HepG2 (cell line): ENCODE data around the gene WDR7. TPM values are rescaled to one million over a fixed set of nuclear protein-coding genes. Genes with fewer than 3 reads are reported as not detected.

ENCODE experiments used
- ATAC-seq: fragments of 200-7000 bp; cut with Tn5 transposase; 3 replicates; pipeline ENCODE4 v1.9.1; 2020; ENCODE audit warnings: mild to moderate bottlenecking, moderate library complexity
- BruUV-seq: library from RNA; stranded (reverse); fragments of 400-500 nt; replicated peaks from 2 replicates; lab custom pipeline; 2021; lab: Mats Ljungman, UMichigan
- CTCF ChIA-PET: fragments of 300-600 bp; formaldehyde crosslinking; extraction: SDS; loops from one replicate; lab custom pipeline; 2021; ENCODE audit warnings: low total read pairs, inconsistent platforms, low intra/inter-chr PET ratio; lab: Yijun Ruan, JAX
- POLR2A ChIA-PET: fragments of 350-600 bp; sonication (Branson Sonifier 250); formaldehyde crosslinking; loops from one replicate; lab custom pipeline; 2020; ENCODE audit warnings: antibody characterized with exemption, inconsistent platforms; lab: Yijun Ruan, JAX
- DNase-seq: peaks from one replicate; pipeline ENCODE4 v3.0.0-alpha.2; 2015; ENCODE audit warnings: low spot score
- FAIRE-seq: peaks from 3 replicates; lab custom pipeline; 2011; peaks lifted over from hg19 to GRCh38; lab: Jason Lieb, UNC
- H2AFZ ChIP-seq: one replicate; pipeline ENCODE4 v1.6.1; 2011; ENCODE audit warnings: low read length, inconsistent platforms
- H3K27ac ChIP-seq: fragments of 300-600 bp; 3 replicates; pipeline ENCODE4 v1.8.0; 2011; ENCODE audit warnings: mixed run types, mild to moderate bottlenecking, mixed read lengths, low read length, inconsistent platforms; ENCODE audit not compliant: insufficient read depth; ENCODE audit errors: extremely low read length
- H3K27me3 ChIP-seq, 2 experiments: fragments of 200-600 bp in 1 of 2; 2 replicates in 1 of 2; 3 replicates in 1 of 2; pipeline versions ENCODE4 v1.6.0 to v1.8.0; 2011; ENCODE audit warnings: low read length in 2 of 2, mild to moderate bottlenecking in 2 of 2, moderate library complexity in 2 of 2, inconsistent platforms in 1 of 2; ENCODE audit not compliant: insufficient read depth in 2 of 2, control insufficient read depth in 1 of 2
- H3K36me3 ChIP-seq, 2 experiments: fragments of 200-600 bp in 1 of 2; replicated peaks in 1 of 2; 2 replicates in 1 of 2; 3 replicates in 1 of 2; pipeline versions ENCODE4 v1.5.1 to v1.8.0; 2011; ENCODE audit warnings: low read length in 2 of 2, inconsistent platforms in 1 of 2; ENCODE audit not compliant: insufficient read depth in 2 of 2, control insufficient read depth in 1 of 2
- H3K4me1 ChIP-seq: 2 replicates; pipeline ENCODE4 v1.5.1; 2012; ENCODE audit warnings: low read length, inconsistent platforms; ENCODE audit not compliant: insufficient read depth
- H3K4me2 ChIP-seq: 2 replicates; pipeline ENCODE4 v1.6.0; 2011; ENCODE audit warnings: low read depth, low read length, inconsistent platforms
- H3K4me3 ChIP-seq, 3 experiments: fragments of 200-600 bp in 1 of 3; sonication (generic), shearing (Covaris generic) in 1 of 3; replicated peaks in 1 of 3; 2 replicates each; pipeline ENCODE4 v1.5.1; 2011 to 2016; ENCODE audit warnings: low read length in 3 of 3, inconsistent platforms in 2 of 3, low read depth in 2 of 3, mild to moderate bottlenecking in 2 of 3, control low read depth in 1 of 3, mixed read lengths in 1 of 3; ENCODE audit not compliant: insufficient read depth in 1 of 3
- H3K79me2 ChIP-seq: one replicate; pipeline ENCODE4 v1.6.1; 2011; ENCODE audit warnings: low read length, inconsistent platforms; ENCODE audit not compliant: insufficient read depth
- H3K9ac ChIP-seq: 2 replicates; pipeline ENCODE4 v1.6.0; 2011; ENCODE audit warnings: mild to moderate bottlenecking, low read depth, low read length, inconsistent platforms; ENCODE audit not compliant: insufficient read depth
- H3K9me3 ChIP-seq: 2 replicates; pipeline ENCODE4 v1.5.1; 2012; ENCODE audit warnings: mild to moderate bottlenecking, low read length
- H4K20me1 ChIP-seq: 2 replicates; pipeline ENCODE4 v1.6.0; 2011; ENCODE audit warnings: inconsistent platforms, mild to moderate bottlenecking, low read length, moderate library complexity; ENCODE audit not compliant: insufficient read depth
- EED ChIP-seq: sonication (generic); formaldehyde crosslinking; IDR thresholded peaks from 2 replicates; pipeline ENCODE4 v1.5.0; 2020; ENCODE audit warnings: mild to moderate bottlenecking, missing genetic modification reagents
- HOXA7 ChIP-seq: sonication (generic); formaldehyde crosslinking; IDR thresholded peaks from 2 replicates; pipeline ENCODE4 v1.8.1; 2022; ENCODE audit warnings: mild to moderate bottlenecking, missing genetic modification reagents, moderate library complexity
- KMT2A ChIP-seq: sonication (generic); formaldehyde crosslinking; IDR thresholded peaks from 2 replicates; pipeline ENCODE4 v1.4.0; 2020; ENCODE audit warnings: missing genetic modification reagents
- MIXL1 ChIP-seq: IDR thresholded peaks from 2 replicates; pipeline ENCODE4 v1.6.1; 2016
- SMARCE1 ChIP-seq: fragments of 450-650 bp; IDR thresholded peaks from 2 replicates; pipeline ENCODE4 v1.6.1; 2017; ENCODE audit warnings: borderline replicate concordance
- SNRNP70 ChIP-seq: fragments of 200-400 bp; formaldehyde crosslinking; IDR thresholded peaks from 2 replicates; pipeline ENCODE4 v1.6.1; 2017; ENCODE audit warnings: mild to moderate bottlenecking, low read depth, low read length, moderate library complexity
- YEATS4 ChIP-seq: sonication (generic); formaldehyde crosslinking; IDR thresholded peaks from 2 replicates; pipeline ENCODE4 v1.4.0; 2020; ENCODE audit warnings: missing genetic modification reagents, borderline replicate concordance
- ZNF337 ChIP-seq: sonication (generic); formaldehyde crosslinking; IDR thresholded peaks from 2 replicates; pipeline ENCODE4 v1.5.1; 2020; ENCODE audit warnings: missing genetic modification reagents, low read depth, mild to moderate bottlenecking, borderline replicate concordance
- ZNF720 ChIP-seq: sonication (generic); formaldehyde crosslinking; IDR thresholded peaks from 2 replicates; pipeline ENCODE4 v1.4.0; 2020; ENCODE audit warnings: missing genetic modification reagents
- WGBS: methylation state at CpG from one replicate; pipeline ENCODE4 v1.1.6; 2017; ENCODE audit warnings: low lambda C conversion rate; 5-methylcytosine and 5-hydroxymethylcytosine counted together
- in situ Hi-C: cut with HindIII; loops from 2 replicates; pipeline ENCODE4 v1.10.0; 2017; ENCODE audit warnings: low pct_unique_long_range_greater_than_20kb; ENCODE audit not compliant: extremely low pct_ligation_motif_present
- intact Hi-C: fragments of 100-400 bp; cut with micrococcal nuclease; formaldehyde crosslinking; loops from one replicate; pipeline ENCODE4 v1.10.0; 2022; ENCODE audit not compliant: unreplicated experiment
- polyA plus RNA-seq, 8 experiments: library from polyadenylated mRNA; depleted of rRNA in 3 of 8; stranded (reverse) in 7 of 8; unstranded in 1 of 8; fragments of >200 nt; fragmentation: Illumina TruSeq in 4 of 8; extraction: Trizol in 4 of 8; gene quantifications; 2 replicates each; pipeline versions ENCODE4 v1.2.1 to v1.2.3, GENCODE V29; 2011 to 2016; ENCODE audit warnings: low read depth in 4 of 8, missing spikeins in 1 of 8, mixed read lengths in 1 of 8; ENCODE audit not compliant: insufficient read depth in 1 of 8
- total RNA-seq, 5 experiments: library from RNA; depleted of rRNA; stranded (reverse); fragments of >200 nt; fragmentation: Illumina TruSeq; extraction: Trizol; gene quantifications; 2 replicates each; pipeline ENCODE4 v1.2.3, GENCODE V29; 2016; ENCODE audit warnings: low read depth in 1 of 5
- TF ChIP-seq, protein P1 (sequence below): sonication (generic); formaldehyde crosslinking; IDR thresholded peaks from 2 replicates; pipeline ENCODE4 v1.4.0; 2020; ENCODE audit warnings: missing genetic modification reagents; ENCODE audit errors: not compliant biosample characterization
- TF ChIP-seq, protein P2 (sequence below): sonication (generic); formaldehyde crosslinking; conservative IDR thresholded peaks from 2 replicates; pipeline ENCODE4 v1.5.0; 2020; ENCODE audit warnings: missing genetic modification reagents
- TF ChIP-seq, protein P3 (sequence below): sonication (generic); formaldehyde crosslinking; IDR thresholded peaks from 2 replicates; pipeline ENCODE4 v1.5.0; 2020; ENCODE audit warnings: missing genetic modification reagents
- TF ChIP-seq, protein P4 (sequence below): sonication (generic); formaldehyde crosslinking; IDR thresholded peaks from 2 replicates; pipeline ENCODE4 v1.4.0; 2020; ENCODE audit warnings: missing genetic modification reagents, low read depth, mild to moderate bottlenecking, borderline replicate concordance
- TF ChIP-seq, protein P5 (sequence below): sonication (generic); formaldehyde crosslinking; IDR thresholded peaks from 2 replicates; pipeline ENCODE4 v1.8.0; 2022; ENCODE audit warnings: mild to moderate bottlenecking, missing genetic modification reagents, moderate library complexity
- TF ChIP-seq, protein P6 (sequence below), 2 experiments: fragments of 450-650 bp in 1 of 2; sonication (generic) in 1 of 2; formaldehyde crosslinking; IDR thresholded peaks; 2 replicates each; pipeline versions ENCODE4 v1.5.0 to v1.8.0; 2020 to 2022; ENCODE audit warnings: mild to moderate bottlenecking in 1 of 2, missing genetic modification reagents in 1 of 2

Gene WDR7
- total and polyA plus RNA-seq, 2 of the 13 experiments (the other 11 are each of a cell fraction or from before 2014, with no cell fraction given): 2.0 to 7.8 TPM

DNA sequence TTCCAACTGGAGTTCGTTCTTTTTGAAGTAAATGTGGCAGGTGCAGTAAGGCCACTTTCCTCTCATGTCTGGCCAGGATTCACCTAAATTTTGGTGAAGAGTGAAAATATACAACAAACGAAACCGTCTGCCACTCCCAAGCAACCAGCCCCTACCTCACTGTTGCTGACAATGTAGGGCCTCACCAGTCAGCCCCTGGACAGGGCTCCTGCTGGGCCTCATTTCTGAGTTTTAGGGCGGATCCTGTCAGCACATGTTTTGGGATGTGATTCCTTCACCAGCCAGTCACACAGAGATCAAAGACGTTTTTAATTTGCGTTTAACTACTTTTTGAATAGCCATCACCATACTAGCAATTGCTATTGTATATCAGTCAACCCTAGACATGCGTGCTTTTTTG lies 185.0 kb downstream of the WDR7 start (continued):
- TF ChIP-seq, protein P1, sequence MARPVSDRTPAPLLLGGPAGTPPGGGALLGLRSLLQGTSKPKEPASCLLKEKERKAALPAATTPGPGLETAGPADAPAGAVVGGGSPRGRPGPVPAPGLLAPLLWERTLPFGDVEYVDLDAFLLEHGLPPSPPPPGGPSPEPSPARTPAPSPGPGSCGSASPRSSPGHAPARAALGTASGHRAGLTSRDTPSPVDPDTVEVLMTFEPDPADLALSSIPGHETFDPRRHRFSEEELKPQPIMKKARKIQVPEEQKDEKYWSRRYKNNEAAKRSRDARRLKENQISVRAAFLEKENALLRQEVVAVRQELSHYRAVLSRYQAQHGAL (CRISPR knock-in tag): no peak
- TF ChIP-seq MIXL1 (CRISPR knock-in tag) (no peak), SMARCE1 (no peak)
- TF ChIP-seq, protein P2, sequence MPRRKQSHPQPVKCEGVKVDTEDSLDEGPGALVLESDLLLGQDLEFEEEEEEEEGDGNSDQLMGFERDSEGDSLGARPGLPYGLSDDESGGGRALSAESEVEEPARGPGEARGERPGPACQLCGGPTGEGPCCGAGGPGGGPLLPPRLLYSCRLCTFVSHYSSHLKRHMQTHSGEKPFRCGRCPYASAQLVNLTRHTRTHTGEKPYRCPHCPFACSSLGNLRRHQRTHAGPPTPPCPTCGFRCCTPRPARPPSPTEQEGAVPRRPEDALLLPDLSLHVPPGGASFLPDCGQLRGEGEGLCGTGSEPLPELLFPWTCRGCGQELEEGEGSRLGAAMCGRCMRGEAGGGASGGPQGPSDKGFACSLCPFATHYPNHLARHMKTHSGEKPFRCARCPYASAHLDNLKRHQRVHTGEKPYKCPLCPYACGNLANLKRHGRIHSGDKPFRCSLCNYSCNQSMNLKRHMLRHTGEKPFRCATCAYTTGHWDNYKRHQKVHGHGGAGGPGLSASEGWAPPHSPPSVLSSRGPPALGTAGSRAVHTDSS: no peak

DNA sequence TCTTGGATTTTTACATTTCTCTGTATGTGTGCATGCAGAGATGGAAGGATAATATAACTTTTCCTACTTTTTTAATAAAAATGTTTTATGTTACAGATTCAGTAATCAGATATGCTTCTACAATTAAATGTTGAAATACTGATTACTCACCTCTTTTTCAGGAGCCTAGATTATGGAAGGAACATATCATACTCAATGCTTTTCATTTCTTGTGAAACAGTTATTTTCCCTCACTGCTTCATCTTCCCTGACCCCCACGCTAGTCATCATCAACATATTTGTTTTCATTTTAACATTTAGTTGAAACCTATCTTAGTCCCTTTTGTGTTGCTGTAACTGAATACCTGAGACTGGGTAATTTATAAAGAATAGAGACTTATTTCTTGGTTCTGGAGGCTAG lies 190.7 kb downstream of the WDR7 start:
- TF ChIP-seq KMT2A: no peak
- TF ChIP-seq YEATS4 (CRISPR knock-in tag): no peak
- TF ChIP-seq, protein P3, sequence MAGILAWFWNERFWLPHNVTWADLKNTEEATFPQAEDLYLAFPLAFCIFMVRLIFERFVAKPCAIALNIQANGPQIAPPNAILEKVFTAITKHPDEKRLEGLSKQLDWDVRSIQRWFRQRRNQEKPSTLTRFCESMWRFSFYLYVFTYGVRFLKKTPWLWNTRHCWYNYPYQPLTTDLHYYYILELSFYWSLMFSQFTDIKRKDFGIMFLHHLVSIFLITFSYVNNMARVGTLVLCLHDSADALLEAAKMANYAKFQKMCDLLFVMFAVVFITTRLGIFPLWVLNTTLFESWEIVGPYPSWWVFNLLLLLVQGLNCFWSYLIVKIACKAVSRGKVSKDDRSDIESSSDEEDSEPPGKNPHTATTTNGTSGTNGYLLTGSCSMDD (CRISPR knock-in tag): no peak
- TF ChIP-seq SNRNP70: no peak
- TF ChIP-seq EED (CRISPR knock-in tag): no peak
- no peak for TF ChIP-seq HOXA7 (CRISPR knock-in tag)
- TF ChIP-seq, protein P4, sequence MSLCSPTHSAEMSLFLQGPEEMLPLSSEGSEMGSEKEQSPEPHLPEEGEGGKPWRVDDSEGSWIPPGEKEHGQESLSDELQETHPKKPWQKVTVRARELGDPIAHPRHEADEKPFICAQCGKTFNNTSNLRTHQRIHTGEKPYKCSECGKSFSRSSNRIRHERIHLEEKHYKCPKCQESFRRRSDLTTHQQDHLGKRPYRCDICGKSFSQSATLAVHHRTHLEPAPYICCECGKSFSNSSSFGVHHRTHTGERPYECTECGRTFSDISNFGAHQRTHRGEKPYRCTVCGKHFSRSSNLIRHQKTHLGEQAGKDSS (CRISPR knock-in tag): no peak
- TF ChIP-seq ZNF337 (CRISPR knock-in tag): no peak
- TF ChIP-seq, protein P5, sequence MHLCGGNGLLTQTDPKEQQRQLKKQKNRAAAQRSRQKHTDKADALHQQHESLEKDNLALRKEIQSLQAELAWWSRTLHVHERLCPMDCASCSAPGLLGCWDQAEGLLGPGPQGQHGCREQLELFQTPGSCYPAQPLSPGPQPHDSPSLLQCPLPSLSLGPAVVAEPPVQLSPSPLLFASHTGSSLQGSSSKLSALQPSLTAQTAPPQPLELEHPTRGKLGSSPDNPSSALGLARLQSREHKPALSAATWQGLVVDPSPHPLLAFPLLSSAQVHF (CRISPR knock-in tag): no peak
- no peak for TF ChIP-seq ZNF720 (CRISPR knock-in tag)
- TF ChIP-seq, protein P6, sequence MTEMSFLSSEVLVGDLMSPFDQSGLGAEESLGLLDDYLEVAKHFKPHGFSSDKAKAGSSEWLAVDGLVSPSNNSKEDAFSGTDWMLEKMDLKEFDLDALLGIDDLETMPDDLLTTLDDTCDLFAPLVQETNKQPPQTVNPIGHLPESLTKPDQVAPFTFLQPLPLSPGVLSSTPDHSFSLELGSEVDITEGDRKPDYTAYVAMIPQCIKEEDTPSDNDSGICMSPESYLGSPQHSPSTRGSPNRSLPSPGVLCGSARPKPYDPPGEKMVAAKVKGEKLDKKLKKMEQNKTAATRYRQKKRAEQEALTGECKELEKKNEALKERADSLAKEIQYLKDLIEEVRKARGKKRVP (CRISPR knock-in tag; IDR thresholded peaks at IDR 0.05): no peak
- TF ChIP-seq, all 625 proteins: peak for 0
- DNase-seq: no peak
- POLR2A ChIA-PET: no interaction called here
- no peaks in the 10 kb centered on the region for H4K20me1 ChIP-seq
- in situ Hi-C loops: no loop called here
- no peak for FAIRE-seq
- no peak overlapping the region for H3K4me3 ChIP-seq
- no peaks in the 10 kb centered on the region for H3K4me1 ChIP-seq
- BruUV-seq: no TSS peak
- H3K79me2 ChIP-seq: no peaks in the 10 kb centered on the region
- H3K36me3 ChIP-seq: no peaks in the 10 kb centered on the region
- H3K9ac ChIP-seq: no peak overlapping the region
- no peaks in the 10 kb centered on the region; a peak in 1 of 5 replicates for H3K27me3 ChIP-seq
- no peak overlapping the region for H3K4me2 ChIP-seq
- CTCF ChIA-PET: no interaction called here
- no peak overlapping the region for H3K27ac ChIP-seq
- ATAC-seq: no peak
- intact Hi-C loops: no loop called here
- H2AFZ ChIP-seq: no peak overlapping the region
- H3K9me3 ChIP-seq: no peaks in the 10 kb centered on the region
- 46% methylated on average over 1 of the region's 1 CpG for WGBS
